ENCODE results near the gene PFKFB3. TPM values are rescaled to one million over a fixed set of nuclear protein-coding genes. Genes with fewer than 3 reads are reported as not detected.
A peak's percentile ranks its signal among the peaks of the same experiment; 100 is the strongest.

The PFKFB3 gene
- total RNA-seq, 1 donor from 2014 or later: 14.1 TPM

GRCh38 chr10:6271663-6272062, 68.9 kb downstream of the PFKFB3 start:
- H3K27ac ChIP-seq (replicated peaks): no peak overlapping the region
- no peaks in the 10 kb centered on the region for H3K27me3 ChIP-seq (ENCODE audit: low read depth)
- H3K36me3 ChIP-seq: no peaks in the 10 kb centered on the region
- intact Hi-C loops (cut with micrococcal nuclease): no loop called here
- H3K4me3 ChIP-seq: no peak overlapping the region
- H3K4me1 ChIP-seq: peaks cover 12% of the 10 kb centered on the region
- TF ChIP-seq CTCF (IDR thresholded peaks at IDR 0.05; ENCODE audit: borderline replicate concordance): no peak
- H3K9me3 ChIP-seq (replicated peaks): no peaks in the 10 kb centered on the region
- no peak for DNase-seq

GRCh38 chr10:6272126-6272525, 69.4 kb downstream of the PFKFB3 start:
- H3K36me3 ChIP-seq: no peaks in the 10 kb centered on the region
- H3K27ac ChIP-seq (replicated peaks): no peak overlapping the region
- intact Hi-C loops (cut with micrococcal nuclease): no loop called here
- H3K4me3 ChIP-seq: no peak overlapping the region
- no peaks in the 10 kb centered on the region for H3K27me3 ChIP-seq (ENCODE audit: low read depth)
- TF ChIP-seq CTCF (IDR thresholded peaks at IDR 0.05; ENCODE audit: borderline replicate concordance): no peak
- peaks cover 12% of the 10 kb centered on the region for H3K4me1 ChIP-seq
- no peaks in the 10 kb centered on the region for H3K9me3 ChIP-seq (replicated peaks)
- no peak for DNase-seq

- Histone ChIP-seq H3K27me3 (ENCODE audit: low read depth) (no peaks in the 10 kb centered on the region), H3K27ac (replicated peaks) (no peak overlapping the region), H3K36me3 (no peaks in the 10 kb centered on the region), H3K9me3 (replicated peaks) (no peaks in the 10 kb centered on the region), H3K4me1 (peaks cover 12% of the 10 kb centered on the region), H3K4me3 (no peak overlapping the region)
- TF ChIP-seq CTCF (IDR thresholded peaks at IDR 0.05; ENCODE audit: borderline replicate concordance): no peak
- DNase-seq: no peak
- intact Hi-C loops (cut with micrococcal nuclease): no loop called here
These were observed 70.6 kb downstream of the PFKFB3 start for GRCh38 chr10:6273351-6273750.

GRCh38 chr10:6274040-6274439, 71.3 kb downstream of the PFKFB3 start:
- Histone ChIP-seq H3K4me1 (peaks cover 12% of the 10 kb centered on the region), H3K36me3 (no peaks in the 10 kb centered on the region), H3K9me3 (replicated peaks) (no peaks in the 10 kb centered on the region), H3K27ac (replicated peaks) (no peak overlapping the region), H3K27me3 (ENCODE audit: low read depth) (no peaks in the 10 kb centered on the region), H3K4me3 (no peak overlapping the region)
- no peak for TF ChIP-seq CTCF (IDR thresholded peaks at IDR 0.05; ENCODE audit: borderline replicate concordance)
- no peak for DNase-seq
- intact Hi-C loops (cut with micrococcal nuclease): no loop called here

- no peak for DNase-seq
- Histone ChIP-seq H3K9me3 (replicated peaks) (no peaks in the 10 kb centered on the region), H3K27ac (replicated peaks) (peak overlapping the region; percentile 84), H3K4me3 (no peak overlapping the region), H3K27me3 (ENCODE audit: low read depth) (no peaks in the 10 kb centered on the region), H3K36me3 (no peaks in the 10 kb centered on the region), H3K4me1 (peaks cover 12% of the 10 kb centered on the region)
- intact Hi-C loops (cut with micrococcal nuclease): no loop called here
- no peak for TF ChIP-seq CTCF (IDR thresholded peaks at IDR 0.05; ENCODE audit: borderline replicate concordance)
These were observed 71.8 kb downstream of the PFKFB3 start for GRCh38 chr10:6274484-6274883.

Measured in left ventricle myocardium inferior (tissue), 1 donor.